Measurements from ENCODE around the gene ANXA4.

Gene ANXA4

DNA sequence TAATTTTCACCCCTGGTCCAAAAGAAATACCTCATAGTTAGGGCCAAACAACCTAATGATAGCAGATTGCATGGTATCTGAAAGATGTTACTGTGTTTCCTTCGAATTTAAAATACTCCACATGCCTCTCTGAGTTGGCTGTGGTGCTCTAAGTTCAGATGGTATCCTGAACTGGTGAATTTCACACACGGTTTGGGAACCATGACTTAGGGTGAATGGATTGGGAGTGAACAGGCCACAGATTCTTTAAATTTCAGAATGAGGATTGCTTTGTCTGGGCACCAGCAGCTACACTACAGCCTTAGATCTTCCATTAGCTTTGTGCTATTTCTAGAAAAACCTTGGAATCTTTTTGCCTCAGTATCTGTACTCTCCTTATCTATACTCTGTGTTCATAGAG is 93.7 kb downstream of the ANXA4 start:
- TF ChIP-seq, protein P1, sequence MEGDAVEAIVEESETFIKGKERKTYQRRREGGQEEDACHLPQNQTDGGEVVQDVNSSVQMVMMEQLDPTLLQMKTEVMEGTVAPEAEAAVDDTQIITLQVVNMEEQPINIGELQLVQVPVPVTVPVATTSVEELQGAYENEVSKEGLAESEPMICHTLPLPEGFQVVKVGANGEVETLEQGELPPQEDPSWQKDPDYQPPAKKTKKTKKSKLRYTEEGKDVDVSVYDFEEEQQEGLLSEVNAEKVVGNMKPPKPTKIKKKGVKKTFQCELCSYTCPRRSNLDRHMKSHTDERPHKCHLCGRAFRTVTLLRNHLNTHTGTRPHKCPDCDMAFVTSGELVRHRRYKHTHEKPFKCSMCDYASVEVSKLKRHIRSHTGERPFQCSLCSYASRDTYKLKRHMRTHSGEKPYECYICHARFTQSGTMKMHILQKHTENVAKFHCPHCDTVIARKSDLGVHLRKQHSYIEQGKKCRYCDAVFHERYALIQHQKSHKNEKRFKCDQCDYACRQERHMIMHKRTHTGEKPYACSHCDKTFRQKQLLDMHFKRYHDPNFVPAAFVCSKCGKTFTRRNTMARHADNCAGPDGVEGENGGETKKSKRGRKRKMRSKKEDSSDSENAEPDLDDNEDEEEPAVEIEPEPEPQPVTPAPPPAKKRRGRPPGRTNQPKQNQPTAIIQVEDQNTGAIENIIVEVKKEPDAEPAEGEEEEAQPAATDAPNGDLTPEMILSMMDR (IDR thresholded peaks at IDR 0.05; ENCODE audit: control extremely low read depth, extremely low read depth, low read depth, missing control alignments) = no peak
- DNase-seq (ENCODE audit: extremely low spot score) = no peak
- ChIA-PET CTCF (interaction anchor here (1.3 to 2.9 kb wide), 3 partner anchors 14 to 111 kb away, joined by 3 to 11 read pairs (median 6); no protein-coding TSS in a partner anchor), POLR2A (no interaction called here)

DNA sequence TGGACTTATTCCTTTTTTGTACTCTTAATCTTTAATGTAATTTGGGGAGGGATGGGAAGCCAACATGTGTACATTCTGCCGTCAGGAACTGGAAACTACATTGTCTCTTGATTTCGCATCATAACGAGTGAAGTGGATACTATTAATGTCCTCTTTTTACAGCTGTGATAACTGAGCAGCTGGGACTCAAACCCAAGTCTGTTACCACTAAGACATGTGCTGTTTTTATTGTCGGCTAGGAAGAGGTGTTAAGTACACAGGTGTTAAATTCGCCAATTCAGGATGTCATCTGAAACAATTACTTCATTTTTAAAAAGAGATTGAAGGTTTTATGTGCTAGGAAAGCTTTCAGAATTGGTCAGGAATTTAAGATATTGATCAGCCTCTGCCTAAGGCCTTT is 94.4 kb downstream of the ANXA4 start:
- no peak for DNase-seq (ENCODE audit: extremely low spot score)
- ChIA-PET POLR2A (interaction anchor here (0.6 kb wide), 1 partner anchor 10 kb away, joined by 8 read pairs; no protein-coding TSS in a partner anchor), CTCF (interaction anchor here (0.8 to 2.9 kb wide), 4 partner anchors 13 to 111 kb away, joined by 3 to 11 read pairs (median 5); no protein-coding TSS in a partner anchor)
- TF ChIP-seq, protein P1 (IDR thresholded peaks at IDR 0.05; ENCODE audit: control extremely low read depth, extremely low read depth, low read depth, missing control alignments) = no peak

DNA sequence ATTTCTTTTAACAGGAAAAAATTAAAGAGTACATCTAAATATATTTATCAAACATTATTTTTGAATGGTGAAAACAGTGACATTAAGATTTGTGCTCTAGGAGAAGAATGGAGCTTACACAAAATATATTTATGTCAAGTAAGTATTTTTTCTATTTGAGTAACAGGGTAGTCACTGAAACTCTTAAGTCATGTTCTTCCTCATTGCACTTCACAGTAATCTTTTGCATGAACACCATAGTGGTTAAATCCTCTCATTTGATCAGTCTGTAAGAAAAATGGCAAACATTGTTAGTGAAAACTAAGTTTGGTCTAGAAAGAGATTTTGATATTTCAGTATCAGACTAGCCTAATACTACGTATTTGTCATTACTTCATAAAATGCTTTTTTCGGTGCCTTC is 95.6 kb downstream of the ANXA4 start:
- POLR2A ChIA-PET = no interaction called here
- DNase-seq (ENCODE audit: extremely low spot score) = peak; percentile 16
- TF ChIP-seq, protein P1 (IDR thresholded peaks at IDR 0.05; ENCODE audit: control extremely low read depth, extremely low read depth, low read depth, missing control alignments) = no peak
- CTCF ChIA-PET = interaction anchor here (1.2 to 2.9 kb wide), 3 partner anchors 20 to 325 kb away, joined by 3 to 11 read pairs (median 3); no protein-coding TSS in a partner anchor

DNA sequence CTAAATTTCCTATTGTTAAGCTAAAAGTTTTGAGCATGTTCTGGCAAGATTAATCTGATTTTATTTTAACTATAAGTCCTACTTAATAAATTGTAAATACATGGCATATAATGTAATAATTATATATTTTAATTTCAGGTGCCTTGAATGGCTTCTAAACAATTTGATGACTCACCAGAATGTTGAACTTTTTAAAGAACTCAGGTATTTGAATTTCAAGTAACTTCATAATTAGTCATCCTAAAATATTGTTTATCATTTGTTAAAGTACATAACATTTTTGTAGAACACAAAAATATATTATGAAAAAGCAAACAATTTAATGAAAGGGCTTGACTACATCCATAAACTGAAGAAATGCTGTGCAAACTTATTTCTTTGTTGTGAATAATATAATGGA is 102.1 kb downstream of the ANXA4 start:
- POLR2A ChIA-PET = no interaction called here

DNA sequence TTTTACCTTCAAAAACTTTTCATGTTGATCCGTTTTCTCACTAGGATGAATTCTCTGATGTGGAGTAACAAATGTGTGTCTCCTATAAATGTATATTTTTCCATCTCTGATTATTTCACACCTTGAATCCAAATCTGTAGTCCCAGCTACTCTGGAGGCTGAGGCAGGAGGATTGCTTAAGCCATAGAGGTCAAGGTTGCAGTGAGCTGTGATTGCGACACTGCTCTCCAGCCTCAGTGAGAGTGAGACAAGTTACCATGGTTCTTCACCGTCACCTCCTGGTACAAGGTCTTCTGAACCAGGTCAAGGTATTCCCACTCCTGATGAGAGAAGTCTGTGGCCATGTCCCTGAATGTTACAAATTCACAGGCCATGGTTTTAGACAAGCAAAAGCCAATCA is 102.6 kb downstream of the ANXA4 start:
- CTCF ChIA-PET = interaction anchor here (1.4 to 1.6 kb wide), 2 partner anchors 19 to 227 kb away, joined by 3 to 4 read pairs; no protein-coding TSS in a partner anchor
- POLR2A ChIA-PET = no interaction called here
- no peak for DNase-seq (ENCODE audit: extremely low spot score)
- TF ChIP-seq, protein P1 (IDR thresholded peaks at IDR 0.05; ENCODE audit: control extremely low read depth, extremely low read depth, low read depth, missing control alignments) = no peak

More for the DNA sequence above, 102.1 kb downstream of the ANXA4 start:
- CTCF ChIA-PET = interaction anchor here (1.7 kb wide), 2 partner anchors 17 to 27 kb away, joined by 4 read pairs; no protein-coding TSS in a partner anchor
- TF ChIP-seq, protein P1 (IDR thresholded peaks at IDR 0.05; ENCODE audit: control extremely low read depth, extremely low read depth, low read depth, missing control alignments) = no peak
- no peak for DNase-seq (ENCODE audit: extremely low spot score)

DNA sequence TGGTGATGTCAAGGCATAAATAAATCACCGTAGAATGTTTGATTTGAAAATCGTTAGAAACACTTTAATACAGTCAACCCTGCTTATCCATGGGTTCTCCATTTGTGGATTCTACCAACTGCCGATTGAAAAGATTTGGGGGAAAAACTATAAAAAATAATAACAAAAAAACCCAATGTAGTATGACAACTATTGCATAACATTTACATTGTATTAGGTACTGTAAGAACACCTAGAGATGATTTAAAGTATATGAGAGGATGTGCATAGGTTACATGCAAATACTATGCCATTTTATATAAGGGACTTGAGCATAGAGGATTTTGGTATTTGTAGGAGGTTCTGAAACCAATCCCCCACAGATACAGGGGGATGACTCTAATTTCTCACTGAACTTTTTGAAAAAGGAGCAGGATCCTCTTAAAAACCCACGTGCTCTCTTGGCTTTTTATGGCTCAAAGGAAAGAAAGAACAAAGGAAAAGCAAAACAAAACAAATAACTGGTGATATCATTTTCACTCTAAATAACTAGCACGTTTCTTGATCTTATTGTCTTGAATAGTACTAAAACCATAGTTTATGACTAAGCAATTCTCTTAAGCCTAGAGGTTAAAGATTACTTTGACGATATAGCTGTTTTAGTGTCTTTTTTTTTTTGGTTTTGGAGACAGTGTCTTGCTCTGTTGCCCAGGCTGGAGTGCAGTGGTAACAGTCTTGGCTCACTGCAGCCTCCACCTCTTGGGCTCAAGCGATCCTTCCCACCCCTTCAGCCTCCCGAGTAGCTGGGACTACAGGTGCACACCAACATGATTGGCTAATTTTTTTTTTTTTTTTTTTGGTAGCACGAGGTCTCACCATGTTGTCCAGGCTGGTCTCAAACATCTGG is 104.5 kb downstream of the ANXA4 start:
- CTCF ChIA-PET = interaction anchor here (1.3 to 1.6 kb wide), 3 partner anchors 7 to 18 kb away, joined by 3 to 4 read pairs (median 3); no protein-coding TSS in a partner anchor
- POLR2A ChIA-PET = interaction anchor here (0.6 kb wide), 1 partner anchor 447 kb away, joined by 3 read pairs; the partner anchor contains the start of gene SNRPG

More for the DNA sequence above, 104.5 kb downstream of the ANXA4 start:
- TF ChIP-seq, protein P1 (IDR thresholded peaks at IDR 0.05; ENCODE audit: control extremely low read depth, extremely low read depth, low read depth, missing control alignments) = no peak
- DNase-seq (ENCODE audit: extremely low spot score) = no peak
